HepG2 (cell line): Measurements from ENCODE around the gene ARHGAP21. TPM values are rescaled to one million over a fixed set of nuclear protein-coding genes. Genes with fewer than 3 reads are reported as not detected.
A peak's percentile ranks its signal among the peaks of the same experiment; 100 is the strongest.

Source experiments
- ATAC-seq: fragments of 200-7000 bp; cut with Tn5 transposase; 3 replicates; pipeline ENCODE4 v1.9.1; 2020; ENCODE audit warnings: mild to moderate bottlenecking, moderate library complexity
- BruUV-seq: library from RNA; stranded (reverse); fragments of 400-500 nt; replicated peaks from 2 replicates; lab custom pipeline; 2021; lab: Mats Ljungman, UMichigan
- CTCF ChIA-PET: fragments of 300-600 bp; formaldehyde crosslinking; extraction: SDS; loops from one replicate; lab custom pipeline; 2021; ENCODE audit warnings: low total read pairs, inconsistent platforms, low intra/inter-chr PET ratio; lab: Yijun Ruan, JAX
- POLR2A ChIA-PET: fragments of 350-600 bp; sonication (Branson Sonifier 250); formaldehyde crosslinking; loops from one replicate; lab custom pipeline; 2020; ENCODE audit warnings: antibody characterized with exemption, inconsistent platforms; lab: Yijun Ruan, JAX
- DNase-seq: peaks from one replicate; pipeline ENCODE4 v3.0.0-alpha.2; 2015; ENCODE audit warnings: low spot score
- FAIRE-seq: peaks from 3 replicates; lab custom pipeline; 2011; peaks lifted over from hg19 to GRCh38; lab: Jason Lieb, UNC
- H2AFZ ChIP-seq: one replicate; pipeline ENCODE4 v1.6.1; 2011; ENCODE audit warnings: low read length, inconsistent platforms
- H3K27ac ChIP-seq: fragments of 300-600 bp; 3 replicates; pipeline ENCODE4 v1.8.0; 2011; ENCODE audit warnings: mixed run types, mild to moderate bottlenecking, mixed read lengths, low read length, inconsistent platforms; ENCODE audit not compliant: insufficient read depth; ENCODE audit errors: extremely low read length
- H3K27me3 ChIP-seq, 2 experiments: fragments of 200-600 bp in 1 of 2; 2 replicates in 1 of 2; 3 replicates in 1 of 2; pipeline versions ENCODE4 v1.6.0 to v1.8.0; 2011; ENCODE audit warnings: low read length in 2 of 2, mild to moderate bottlenecking in 2 of 2, moderate library complexity in 2 of 2, inconsistent platforms in 1 of 2; ENCODE audit not compliant: insufficient read depth in 2 of 2, control insufficient read depth in 1 of 2
- H3K36me3 ChIP-seq, 2 experiments: fragments of 200-600 bp in 1 of 2; replicated peaks in 1 of 2; 2 replicates in 1 of 2; 3 replicates in 1 of 2; pipeline versions ENCODE4 v1.5.1 to v1.8.0; 2011; ENCODE audit warnings: low read length in 2 of 2, inconsistent platforms in 1 of 2; ENCODE audit not compliant: insufficient read depth in 2 of 2, control insufficient read depth in 1 of 2
- H3K4me1 ChIP-seq: 2 replicates; pipeline ENCODE4 v1.5.1; 2012; ENCODE audit warnings: low read length, inconsistent platforms; ENCODE audit not compliant: insufficient read depth
- H3K4me2 ChIP-seq: 2 replicates; pipeline ENCODE4 v1.6.0; 2011; ENCODE audit warnings: low read depth, low read length, inconsistent platforms
- H3K4me3 ChIP-seq, 3 experiments: fragments of 200-600 bp in 1 of 3; sonication (generic), shearing (Covaris generic) in 1 of 3; replicated peaks in 1 of 3; 2 replicates each; pipeline ENCODE4 v1.5.1; 2011 to 2016; ENCODE audit warnings: low read length in 3 of 3, inconsistent platforms in 2 of 3, low read depth in 2 of 3, mild to moderate bottlenecking in 2 of 3, control low read depth in 1 of 3, mixed read lengths in 1 of 3; ENCODE audit not compliant: insufficient read depth in 1 of 3
- H3K79me2 ChIP-seq: one replicate; pipeline ENCODE4 v1.6.1; 2011; ENCODE audit warnings: low read length, inconsistent platforms; ENCODE audit not compliant: insufficient read depth
- H3K9ac ChIP-seq: 2 replicates; pipeline ENCODE4 v1.6.0; 2011; ENCODE audit warnings: mild to moderate bottlenecking, low read depth, low read length, inconsistent platforms; ENCODE audit not compliant: insufficient read depth
- H3K9me3 ChIP-seq: 2 replicates; pipeline ENCODE4 v1.5.1; 2012; ENCODE audit warnings: mild to moderate bottlenecking, low read length
- H4K20me1 ChIP-seq: 2 replicates; pipeline ENCODE4 v1.6.0; 2011; ENCODE audit warnings: inconsistent platforms, mild to moderate bottlenecking, low read length, moderate library complexity; ENCODE audit not compliant: insufficient read depth
- ARID3A ChIP-seq: IDR thresholded peaks from 2 replicates; pipeline ENCODE4 v1.6.1; 2012; ENCODE audit warnings: low read depth, low read length, improper control_type of control experiment
- ATF5 ChIP-seq: sonication (generic); formaldehyde crosslinking; IDR thresholded peaks from 2 replicates; pipeline ENCODE4 v1.4.0; 2020; ENCODE audit warnings: mild to moderate bottlenecking, low read depth, missing genetic modification reagents
- CREM ChIP-seq, 2 experiments: sonication (generic) in 1 of 2; formaldehyde crosslinking in 1 of 2; IDR thresholded peaks; 2 replicates each; pipeline versions ENCODE4 v1.4.0 to v1.6.1; 2016 to 2020; ENCODE audit warnings: antibody characterized with exemption in 1 of 2, mild to moderate bottlenecking in 1 of 2, missing genetic modification reagents in 1 of 2
- JDP2 ChIP-seq: sonication (generic); formaldehyde crosslinking; IDR thresholded peaks from 2 replicates; pipeline ENCODE4 v1.8.1; 2022; ENCODE audit warnings: missing genetic modification reagents, borderline replicate concordance
- KLF13 ChIP-seq: sonication (generic); formaldehyde crosslinking; IDR thresholded peaks from 2 replicates; pipeline ENCODE4 v1.4.0; 2020; ENCODE audit warnings: mild to moderate bottlenecking, missing genetic modification reagents
- MEIS1 ChIP-seq: sonication (generic); formaldehyde crosslinking; IDR thresholded peaks from 2 replicates; pipeline ENCODE4 v1.9.0; 2021; ENCODE audit warnings: mild to moderate bottlenecking, missing genetic modification reagents, moderate library complexity, borderline replicate concordance
- NR2F6 ChIP-seq, 2 experiments: IDR thresholded peaks; 2 replicates each; pipeline ENCODE4 v1.6.1; 2016; ENCODE audit warnings: antibody characterized with exemption in 1 of 2, mild to moderate bottlenecking in 1 of 2
- ZNF232 ChIP-seq: sonication (generic); formaldehyde crosslinking; IDR thresholded peaks from 2 replicates; pipeline ENCODE4 v1.4.0; 2020; ENCODE audit warnings: missing genetic modification reagents, borderline replicate concordance
- ZNF292 ChIP-seq: sonication (generic); formaldehyde crosslinking; IDR thresholded peaks from 2 replicates; pipeline ENCODE4 v1.8.1; 2022; ENCODE audit warnings: mild to moderate bottlenecking, low read depth, missing genetic modification reagents, borderline replicate concordance
- WGBS: methylation state at CpG from one replicate; pipeline ENCODE4 v1.1.6; 2017; ENCODE audit warnings: low lambda C conversion rate; 5-methylcytosine and 5-hydroxymethylcytosine counted together
- in situ Hi-C: cut with HindIII; loops from 2 replicates; pipeline ENCODE4 v1.10.0; 2017; ENCODE audit warnings: low pct_unique_long_range_greater_than_20kb; ENCODE audit not compliant: extremely low pct_ligation_motif_present
- intact Hi-C: fragments of 100-400 bp; cut with micrococcal nuclease; formaldehyde crosslinking; loops from one replicate; pipeline ENCODE4 v1.10.0; 2022; ENCODE audit not compliant: unreplicated experiment
- polyA plus RNA-seq, 8 experiments: library from polyadenylated mRNA; depleted of rRNA in 3 of 8; stranded (reverse) in 7 of 8; unstranded in 1 of 8; fragments of >200 nt; fragmentation: Illumina TruSeq in 4 of 8; extraction: Trizol in 4 of 8; gene quantifications; 2 replicates each; pipeline versions ENCODE4 v1.2.1 to v1.2.3, GENCODE V29; 2011 to 2016; ENCODE audit warnings: low read depth in 4 of 8, missing spikeins in 1 of 8, mixed read lengths in 1 of 8; ENCODE audit not compliant: insufficient read depth in 1 of 8
- total RNA-seq, 5 experiments: library from RNA; depleted of rRNA; stranded (reverse); fragments of >200 nt; fragmentation: Illumina TruSeq; extraction: Trizol; gene quantifications; 2 replicates each; pipeline ENCODE4 v1.2.3, GENCODE V29; 2016; ENCODE audit warnings: low read depth in 1 of 5

ARHGAP21 gene
- total and polyA plus RNA-seq, 2 of the 13 experiments (the other 11 are each of a cell fraction or from before 2014, with no cell fraction given): 23.9 to 26.6 TPM

GRCh38 chr10:24542314-24543270, 181.1 kb downstream of the ARHGAP21 start:
- ATAC-seq: no peak
- peaks cover 31% of the 10 kb centered on the region for H3K4me1 ChIP-seq
- no peaks in the 10 kb centered on the region for H3K79me2 ChIP-seq
- POLR2A ChIA-PET: interaction anchor here (1.4 kb wide), 1 partner anchor 14 kb away, joined by 6 read pairs; no protein-coding TSS in a partner anchor
- peaks cover 2 to 43% of the 10 kb centered on the region in 2 experiments; a peak in 4 of 5 replicates for H3K36me3 ChIP-seq
- no peak overlapping the region; the same call in 1 of the 2 replicates for H3K4me2 ChIP-seq
- no peak overlapping the region for H2AFZ ChIP-seq
- no peaks in the 10 kb centered on the region for H3K27me3 ChIP-seq
- TF ChIP-seq NR2F6 (IDR thresholded peaks at IDR 0.05) (no peak), NR2F6 (CRISPR knock-in tag; IDR thresholded peaks at IDR 0.05) (no peak), KLF13 (CRISPR knock-in tag) (no peak), MEIS1 (CRISPR knock-in tag) (no peak), ZNF292 (CRISPR knock-in tag) (no peak)
- TF ChIP-seq, all 625 proteins: peak for 0
- CTCF ChIA-PET: no interaction called here
- peak overlapping the region; percentile 95 for H3K27ac ChIP-seq
- intact Hi-C loops: no loop called here
- in situ Hi-C loops: no loop called here
- H3K9ac ChIP-seq: peak overlapping the region; percentile 72; the same call in 1 of the 2 replicates
- DNase-seq (no peak), FAIRE-seq (no peak)
- WGBS: 95% methylated on average over 14 of the region's 14 CpGs
- H4K20me1 ChIP-seq: no peaks in the 10 kb centered on the region
- no TSS peak for BruUV-seq
- H3K9me3 ChIP-seq: no peaks in the 10 kb centered on the region
- no peak overlapping the region for H3K4me3 ChIP-seq

GRCh38 chr10:24541239-24541753, 182.4 kb downstream of the ARHGAP21 start:
- DNase-seq: peak; percentile 97
- CTCF ChIA-PET: no interaction called here
- peak overlapping the region; percentile 95 for H3K27ac ChIP-seq
- no peak for TF ChIP-seq ATF5 (CRISPR knock-in tag)
- TF ChIP-seq JDP2: no peak
- 0 out of 2 replicates have a peak, but pooled peaks have one; percentile 27 for TF ChIP-seq ZNF232 (CRISPR knock-in tag)
- peak; percentile 84 for TF ChIP-seq ARID3A
- peak; percentile 79 for TF ChIP-seq CREM (IDR thresholded peaks at IDR 0.05)
- TF ChIP-seq CREM (CRISPR knock-in tag; IDR thresholded peaks at IDR 0.05): no peak

More at GRCh38 chr10:24541239-24541753, 182.4 kb downstream of the ARHGAP21 start:
- H3K4me3 ChIP-seq: peak overlapping the region in 1 of 3 experiments; percentile 28; a peak in 1 of 6 replicates
- H2AFZ ChIP-seq: no peak overlapping the region
- no peaks in the 10 kb centered on the region for H3K79me2 ChIP-seq
- no peaks in the 10 kb centered on the region for H3K9me3 ChIP-seq
- H3K27me3 ChIP-seq: no peaks in the 10 kb centered on the region
- FAIRE-seq (peak; percentile 96), ATAC-seq (peak; percentile 99)
- in situ Hi-C loops (no loop called here), intact Hi-C loops (loop anchor here (1.0 kb wide), 1 partner anchor 22 kb away; no protein-coding TSS in a partner anchor)
- POLR2A ChIA-PET: interaction anchor here (1.4 kb wide), 1 partner anchor 15 kb away, joined by 6 read pairs; no protein-coding TSS in a partner anchor
- H3K4me1 ChIP-seq: peaks cover 40% of the 10 kb centered on the region
- WGBS: 18% methylated on average over 9 of the region's 9 CpGs
- peaks cover 4 to 49% of the 10 kb centered on the region in 2 experiments for H3K36me3 ChIP-seq
- no TSS peak for BruUV-seq
- H4K20me1 ChIP-seq: no peaks in the 10 kb centered on the region
- H3K9ac ChIP-seq: peak overlapping the region; percentile 72
- peak overlapping the region; percentile 55 for H3K4me2 ChIP-seq
